Hepatocyte (in vitro differentiated cells): ENCODE data around the gene ST8SIA3. TPM values are rescaled to one million over a fixed set of nuclear protein-coding genes. Genes with fewer than 3 reads are reported as not detected.

Source experiments
- DNase-seq: peaks from one replicate; pipeline ENCODE4 v3.0.0-alpha.2; 2016; ENCODE audit warnings: low spot score
- H2AFZ ChIP-seq: fragments of 200-600 bp; sonication (generic); 2 replicates; pipeline ENCODE4 v1.6.0; 2016; ENCODE audit warnings: antibody characterized with exemption, mild to moderate bottlenecking
- H3K27ac ChIP-seq: fragments of 200-600 bp; sonication (generic); 2 replicates; pipeline ENCODE4 v1.5.1; 2016; ENCODE audit warnings: mild to moderate bottlenecking
- H3K27me3 ChIP-seq: fragments of 200-600 bp; sonication (generic); 2 replicates; pipeline ENCODE4 v1.6.1; 2016
- H3K36me3 ChIP-seq: fragments of 200-600 bp; sonication (generic); replicated peaks from 2 replicates; pipeline ENCODE4 v1.5.1; 2016; ENCODE audit warnings: low read depth; ENCODE audit not compliant: insufficient read depth
- H3K4me1 ChIP-seq: fragments of 200-600 bp; sonication (generic); 2 replicates; pipeline ENCODE4 v1.5.1; 2016; ENCODE audit warnings: mild to moderate bottlenecking, moderate library complexity; ENCODE audit not compliant: insufficient read depth
- H3K4me2 ChIP-seq: fragments of 200-600 bp; sonication (generic); 2 replicates; pipeline ENCODE4 v1.6.0; 2016
- H3K4me3 ChIP-seq: fragments of 200-600 bp; sonication (generic); 2 replicates; pipeline ENCODE4 v1.5.1; 2016; ENCODE audit warnings: mild to moderate bottlenecking
- H3K79me2 ChIP-seq: fragments of 200-600 bp; sonication (generic); 2 replicates; pipeline ENCODE4 v1.6.0; 2017; ENCODE audit warnings: mild to moderate bottlenecking
- H3K9me2 ChIP-seq: fragments of 200-600 bp; sonication (generic); replicated peaks from 2 replicates; pipeline ENCODE4 v1.6.0; 2017; ENCODE audit warnings: mild to moderate bottlenecking; ENCODE audit not compliant: insufficient read depth
- H3K9me3 ChIP-seq: fragments of 200-600 bp; sonication (generic); 2 replicates; pipeline ENCODE4 v1.5.1; 2016; ENCODE audit warnings: low read depth, mild to moderate bottlenecking
- H4K20me1 ChIP-seq: fragments of 200-600 bp; sonication (generic); 2 replicates; pipeline ENCODE4 v1.6.0; 2016; ENCODE audit warnings: mild to moderate bottlenecking; ENCODE audit not compliant: insufficient read depth, poor library complexity, severe bottlenecking
- CTCF ChIP-seq: fragments of 200-600 bp; sonication (generic); IDR thresholded peaks from 2 replicates; pipeline ENCODE4 v1.5.1; 2016; ENCODE audit warnings: antibody characterized with exemption, mild to moderate bottlenecking; ENCODE audit not compliant: poor library complexity
- EZH2 ChIP-seq: fragments of 200-600 bp; sonication (generic); IDR thresholded peaks from 2 replicates; pipeline ENCODE4 v1.6.1; 2016; ENCODE audit warnings: antibody characterized with exemption, mild to moderate bottlenecking, borderline replicate concordance
- EZH2phosphoT487 ChIP-seq: fragments of 200-600 bp; sonication (generic); IDR thresholded peaks from one replicate; pipeline ENCODE4 v1.6.1; 2018; ENCODE audit warnings: antibody characterized with exemption, mild to moderate bottlenecking, low read depth, moderate library complexity; ENCODE audit not compliant: unreplicated experiment, severe bottlenecking
- WGBS: methylation state at CpG from one replicate; pipeline ENCODE4 v1.1.6; 2016; ENCODE audit warnings: low lambda C conversion rate; ENCODE audit errors: missing lambda C conversion rate; 5-methylcytosine and 5-hydroxymethylcytosine counted together
- polyA plus RNA-seq: library from polyadenylated mRNA; unstranded; fragments of >200 nt; fragmentation: Nextera tagmentation; extraction: Ambion mirVana; gene quantifications from 2 replicates; pipeline ENCODE4 v1.2.1, GENCODE V29; 2016
- total RNA-seq: library from RNA; depleted of rRNA; stranded (reverse); fragments of >200 nt; gene quantifications from 2 replicates; pipeline ENCODE4 v1.2.3, GENCODE V29; 2014

Gene ST8SIA3
- total and polyA plus RNA-seq, 2 experiments from 2014 or later: 0.03 TPM; not detected in 1

DNA sequence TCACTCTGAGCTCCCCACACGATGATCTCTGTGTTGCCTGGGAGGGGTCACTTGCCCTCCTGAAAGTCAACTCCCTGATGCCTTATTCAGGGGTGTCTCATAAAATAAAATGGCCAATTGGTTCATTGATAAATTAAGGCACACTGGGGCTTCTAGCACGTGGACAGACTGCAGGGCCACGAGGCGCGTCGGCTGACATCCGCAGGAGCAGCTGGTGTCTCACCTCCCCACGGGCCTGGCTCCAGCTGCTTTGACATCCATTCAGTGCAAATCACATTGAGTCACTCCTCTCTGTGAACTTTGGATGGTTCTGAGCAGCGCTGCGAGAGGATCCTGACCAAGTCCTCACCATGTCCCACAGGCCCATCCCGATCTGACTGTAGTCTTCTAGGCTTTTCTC lies 4.6 kb upstream of the ST8SIA3 start:
- Histone ChIP-seq H3K79me2 (no peaks in the 10 kb centered on the region), H3K27me3 (peaks cover 59% of the 10 kb centered on the region), H3K36me3 (no peaks in the 10 kb centered on the region), H4K20me1 (no peaks in the 10 kb centered on the region), H3K4me2 (no peak overlapping the region), H3K4me1 (no peaks in the 10 kb centered on the region), H3K27ac (no peak overlapping the region), H3K9me2 (no peaks in the 10 kb centered on the region), H3K4me3 (no peak overlapping the region), H3K9me3 (no peaks in the 10 kb centered on the region), H2AFZ (no peak overlapping the region)
- DNase-seq: no peak
- WGBS: 82% methylated on average over 11 of the region's 11 CpGs
- TF ChIP-seq CTCF: no peak
- TF ChIP-seq EZH2: no peak
- TF ChIP-seq EZH2phosphoT487: no peak

DNA sequence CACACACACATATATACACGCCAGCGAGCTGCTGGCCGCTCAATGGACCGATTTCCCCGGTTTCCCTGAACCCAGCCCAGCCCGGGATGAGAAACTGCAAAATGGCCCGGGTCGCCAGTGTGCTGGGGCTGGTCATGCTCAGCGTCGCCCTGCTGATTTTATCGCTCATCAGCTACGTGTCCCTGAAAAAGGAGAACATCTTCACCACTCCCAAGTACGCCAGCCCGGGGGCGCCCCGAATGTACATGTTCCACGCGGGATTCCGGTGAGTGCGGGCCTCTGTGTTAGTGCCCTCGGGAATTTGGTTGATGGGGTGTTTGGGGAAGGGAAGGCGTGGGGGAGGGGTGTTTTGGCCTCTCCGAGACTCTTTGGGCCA lies 392 bp downstream of the ST8SIA3 start:
- Histone ChIP-seq H3K36me3 (no peaks in the 10 kb centered on the region), H4K20me1 (no peaks in the 10 kb centered on the region), H3K4me3 (no peak overlapping the region), H3K9me2 (no peaks in the 10 kb centered on the region), H3K27ac (no peak overlapping the region), H3K79me2 (no peaks in the 10 kb centered on the region), H3K9me3 (no peaks in the 10 kb centered on the region), H2AFZ (no peak overlapping the region), H3K4me2 (peak overlapping the region; percentile 83), H3K4me1 (no peaks in the 10 kb centered on the region), H3K27me3 (peaks cover 76% of the 10 kb centered on the region)
- no peak for TF ChIP-seq CTCF
- peak; percentile 46 for TF ChIP-seq EZH2phosphoT487
- TF ChIP-seq EZH2: peak; percentile 61
- no peak for DNase-seq
- 1% methylated on average over 15 of the region's 23 CpGs for WGBS

DNA sequence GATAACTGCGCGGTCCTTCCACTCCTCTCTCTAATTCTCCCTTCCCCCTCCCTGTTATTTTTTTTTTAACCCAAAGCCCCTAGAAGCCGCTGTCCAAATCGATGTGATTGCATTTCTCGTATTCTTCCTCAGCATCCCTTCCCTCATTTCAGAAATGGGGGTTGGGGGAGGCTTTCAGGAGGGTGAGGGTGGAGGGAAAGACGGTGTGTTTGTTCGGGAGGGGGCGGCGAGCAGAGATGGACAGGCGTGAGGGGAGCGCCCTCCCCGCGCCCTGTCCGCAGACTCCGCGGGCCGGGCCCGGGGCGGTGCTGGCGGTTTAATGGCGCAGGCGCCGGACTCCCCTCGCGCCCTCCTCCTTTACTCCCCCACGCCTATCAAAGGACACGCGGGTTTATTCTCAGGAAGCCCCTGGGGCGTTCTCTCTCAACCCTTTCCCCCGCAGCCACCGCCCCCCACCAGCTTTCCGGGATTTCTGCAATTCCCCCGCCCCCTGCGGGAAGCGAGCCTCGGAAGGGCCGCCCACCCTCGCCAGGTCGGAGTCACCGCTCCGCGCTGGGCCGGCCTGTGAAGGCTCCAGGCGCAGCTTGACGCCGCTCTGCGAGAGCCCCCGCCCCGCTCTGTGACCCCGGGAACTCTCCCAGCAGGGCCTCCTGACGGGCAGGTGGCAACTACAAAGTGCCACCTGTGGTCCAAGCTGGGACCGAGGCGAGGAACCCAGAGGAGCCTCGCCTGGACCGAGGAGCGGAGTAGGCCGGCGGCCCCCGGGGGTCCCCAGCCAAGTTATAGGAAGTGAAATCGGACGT lies 981 bp downstream of the ST8SIA3 start:
- Histone ChIP-seq H3K36me3 (no peaks in the 10 kb centered on the region), H3K9me3 (no peaks in the 10 kb centered on the region), H3K4me1 (no peaks in the 10 kb centered on the region), H3K4me2 (peak overlapping the region; percentile 83), H3K9me2 (no peaks in the 10 kb centered on the region), H3K27me3 (peaks cover 71% of the 10 kb centered on the region), H4K20me1 (no peaks in the 10 kb centered on the region), H3K4me3 (no peak overlapping the region), H3K27ac (no peak overlapping the region), H3K79me2 (no peaks in the 10 kb centered on the region), H2AFZ (no peak overlapping the region)
- 2% methylated on average over 43 of the region's 61 CpGs for WGBS
- TF ChIP-seq EZH2 (peak; percentile 59), EZH2phosphoT487 (no peak), CTCF (no peak)
- peak; percentile 19 for DNase-seq
